Progenitor cell of endocrine pancreas (in vitro differentiated cells): ENCODE measurements around the gene APOE. TPM values are rescaled to one million over a fixed set of nuclear protein-coding genes. Genes with fewer than 3 reads are reported as not detected.
"Not testable (repeated sequence)": the region's sequence is repeated elsewhere in the genome, so short reads cannot be mapped to it uniquely, and the experiment has no call there.

ENCODE experiments used
- DNase-seq: peaks from one replicate; pipeline ENCODE4 v3.0.0; 2021; ENCODE audit warnings: low spot score; ENCODE audit not compliant: unreplicated experiment
- H3K27ac Mint-ChIP-seq: 2 replicates; pipeline ENCODE4 v1.8.0; 2021; ENCODE audit warnings: mild to moderate bottlenecking, moderate library complexity, mixed read lengths
- H3K27me3 Mint-ChIP-seq: 2 replicates; pipeline ENCODE4 v1.8.0; 2021; ENCODE audit warnings: mixed read lengths
- H3K36me3 Mint-ChIP-seq: 2 replicates; pipeline ENCODE4 v1.8.0; 2022; ENCODE audit warnings: mixed read lengths; ENCODE audit not compliant: insufficient read depth
- H3K4me1 Mint-ChIP-seq: 2 replicates; pipeline ENCODE4 v1.8.0; 2021; ENCODE audit warnings: low read depth, mixed read lengths
- H3K4me3 Mint-ChIP-seq: 2 replicates; pipeline ENCODE4 v1.8.0; 2021; ENCODE audit warnings: low read depth, mild to moderate bottlenecking, moderate library complexity, mixed read lengths
- H3K9me3 Mint-ChIP-seq: 2 replicates; pipeline ENCODE4 v1.8.0; 2021; ENCODE audit warnings: low read depth, mixed read lengths
- CTCF ChIP-seq: fragments of 200-600 bp; sonication (generic); IDR thresholded peaks from one replicate; pipeline ENCODE4 v1.5.0; 2021; ENCODE audit warnings: antibody characterized with exemption, mild to moderate bottlenecking; ENCODE audit not compliant: unreplicated experiment
- total RNA-seq: library from RNA; stranded (reverse); gene quantifications from 2 replicates; pipeline ENCODE4 v1.2.1, GENCODE V29; 2021

The APOE gene
- total RNA-seq, 1 donor from 2014 or later = 198 TPM

- peaks cover 19% of the 10 kb centered on the region for H3K4me1 Mint-ChIP-seq
- H3K27me3 Mint-ChIP-seq = peaks cover 6% of the 10 kb centered on the region
- DNase-seq = no peak
- no peak overlapping the region for H3K4me3 Mint-ChIP-seq
- H3K27ac Mint-ChIP-seq = no peak overlapping the region
- H3K9me3 Mint-ChIP-seq = no peaks in the 10 kb centered on the region
- peaks cover 8% of the 10 kb centered on the region for H3K36me3 Mint-ChIP-seq
- TF ChIP-seq CTCF = no peak
Measured at GRCh38 chr19:44907613-44908012, 2.0 kb downstream of the APOE start.

GRCh38 chr19:44908074-44908835 is 2.7 kb downstream of the APOE start:
- Mint-ChIP-seq H3K36me3 (peaks cover 7% of the 10 kb centered on the region), H3K27ac (no peak overlapping the region), H3K27me3 (peaks cover 6% of the 10 kb centered on the region), H3K9me3 (no peaks in the 10 kb centered on the region), H3K4me1 (peaks cover 22% of the 10 kb centered on the region), H3K4me3 (no peak overlapping the region)
- no peak for DNase-seq
- TF ChIP-seq CTCF = no peak

- Mint-ChIP-seq H3K36me3 (peaks cover 5% of the 10 kb centered on the region), H3K4me1 (peaks cover 26% of the 10 kb centered on the region), H3K9me3 (no peaks in the 10 kb centered on the region), H3K27ac (no peak overlapping the region), H3K4me3 (no peak overlapping the region), H3K27me3 (peaks cover 6% of the 10 kb centered on the region)
- no peak for TF ChIP-seq CTCF
- DNase-seq = no peak
Measured at GRCh38 chr19:44908836-44909261, 3.3 kb downstream of the APOE start.

GRCh38 chr19:44909775-44910174 is 4.2 kb downstream of the APOE start:
- H3K27ac Mint-ChIP-seq = no peak overlapping the region
- H3K4me3 Mint-ChIP-seq = no peak overlapping the region
- H3K9me3 Mint-ChIP-seq = no peaks in the 10 kb centered on the region
- H3K4me1 Mint-ChIP-seq = peaks cover 32% of the 10 kb centered on the region
- TF ChIP-seq CTCF = no peak
- DNase-seq = no peak
- H3K36me3 Mint-ChIP-seq = peaks cover 5% of the 10 kb centered on the region
- peaks cover 6% of the 10 kb centered on the region for H3K27me3 Mint-ChIP-seq

GRCh38 chr19:44911896-44912295 is 6.3 kb downstream of the APOE start:
- H3K4me3 Mint-ChIP-seq, DNase-seq, H3K27me3 Mint-ChIP-seq, H3K9me3 Mint-ChIP-seq, H3K36me3 Mint-ChIP-seq: not testable (repeated sequence)
- peaks cover 24% of the 10 kb centered on the region for H3K4me1 Mint-ChIP-seq
- H3K27ac Mint-ChIP-seq = peak overlapping the region; percentile 59

- Mint-ChIP-seq H3K9me3 (no peaks in the 10 kb centered on the region), H3K4me3 (no peak overlapping the region), H3K36me3 (peaks cover 5% of the 10 kb centered on the region), H3K4me1 (peaks cover 24% of the 10 kb centered on the region), H3K27me3 (peaks cover 6% of the 10 kb centered on the region), H3K27ac (no peak overlapping the region)
- TF ChIP-seq CTCF = no peak
- no peak for DNase-seq
Measured at GRCh38 chr19:44912854-44913253, 7.3 kb downstream of the APOE start.

- peaks cover 24% of the 10 kb centered on the region for H3K4me1 Mint-ChIP-seq
- peak overlapping the region; percentile 99 for H3K27ac Mint-ChIP-seq
- H3K9me3 Mint-ChIP-seq, H3K27me3 Mint-ChIP-seq, DNase-seq, H3K36me3 Mint-ChIP-seq: not testable (repeated sequence)
- peak overlapping the region; percentile 98 for H3K4me3 Mint-ChIP-seq
Measured at GRCh38 chr19:44913512-44914432, 8.2 kb downstream of the APOE start.
